Measurements from ENCODE around the gene WASHC4. TPM values are rescaled to one million over a fixed set of nuclear protein-coding genes. Genes with fewer than 3 reads are reported as not detected.
"Not testable (repeated sequence)": the region's sequence is repeated elsewhere in the genome, so short reads cannot be mapped to it uniquely, and the experiment has no call there.

The WASHC4 gene
- total RNA-seq, 1 experiment from 2014 or later = 42.9 TPM

DNA sequence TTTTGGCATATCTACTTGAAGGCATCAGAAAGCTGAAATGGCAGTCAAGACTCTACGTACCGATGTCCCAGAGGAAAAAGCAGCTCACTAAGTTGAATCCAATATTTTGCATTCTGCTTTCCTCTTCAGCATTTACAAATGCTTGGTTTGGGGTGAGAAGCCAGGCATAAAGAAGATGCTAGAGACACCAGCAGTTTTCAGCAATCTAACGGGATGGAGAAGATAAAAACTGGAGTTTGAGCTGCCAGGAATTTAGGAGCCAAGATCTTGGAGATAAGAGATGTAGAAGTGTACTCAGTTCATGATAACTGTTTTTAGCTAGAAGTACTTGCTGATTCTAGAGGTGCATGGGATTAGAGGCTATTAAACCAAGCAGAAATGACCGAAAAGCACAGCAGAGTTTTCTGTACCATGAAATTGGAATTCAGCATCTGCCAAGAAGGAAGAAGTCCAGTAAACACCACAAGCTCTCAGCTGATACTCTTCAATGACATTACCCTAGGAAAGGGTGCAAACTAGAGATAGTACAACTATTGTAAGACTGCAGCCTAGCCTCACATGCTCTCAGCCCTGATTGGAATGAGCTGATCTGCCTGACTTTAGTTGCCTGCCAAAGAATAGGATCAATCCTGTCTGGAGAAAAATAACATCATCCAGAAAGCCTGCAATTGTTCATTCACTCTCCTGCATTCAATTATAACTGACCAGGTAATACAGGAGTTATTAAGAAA, 15.9 kb upstream of the WASHC4 start:
- peak overlapping the region; percentile 58 for H3K4me3 Mint-ChIP-seq
- peaks cover 2% of the 10 kb centered on the region; the same call in 1 of the 2 replicates for H3K27me3 Mint-ChIP-seq (ENCODE audit: low read depth)
- H3K36me3 Mint-ChIP-seq = peaks cover 33% of the 10 kb centered on the region
- ATAC-seq (peak; percentile 12), DNase-seq (ENCODE audit: low spot score) (no peak)
- peaks cover 35% of the 10 kb centered on the region for H3K4me1 Mint-ChIP-seq
- peaks cover 33% of the 10 kb centered on the region for H3K9me3 Mint-ChIP-seq
- H3K27ac Mint-ChIP-seq = peak overlapping the region; percentile 100
- ChIA-PET POLR2A (interaction anchor here (1.1 to 2.3 kb wide), 4 partner anchors 8 to 18 kb away, joined by 4 to 14 read pairs (median 10); partner anchors contain the start of genes ALDH1L2 and WASHC4), CTCF (interaction anchor here (0.5 to 1.3 kb wide), 4 partner anchors 8 to 330 kb away, joined by 3 to 4 read pairs (median 3); partner anchors contain the start of gene SLC41A2)
- TF ChIP-seq PREB (CRISPR knock-in tag; IDR thresholded peaks at IDR 0.05; ENCODE audit: borderline replicate concordance) (no peak), GTF2I (CRISPR knock-in tag; conservative IDR thresholded peaks at IDR 0.05) (no peak), ZNF423 (CRISPR knock-in tag; IDR thresholded peaks at IDR 0.05) (no peak), CREM (CRISPR knock-in tag; IDR thresholded peaks at IDR 0.05) (no peak), NR2C2 (CRISPR knock-in tag; IDR thresholded peaks at IDR 0.05) (no peak), PRDM15 (CRISPR knock-in tag; IDR thresholded peaks at IDR 0.05) (no peak), NFYB (CRISPR knock-in tag; conservative IDR thresholded peaks at IDR 0.05; ENCODE audit: low read depth) (no peak), CBFB (CRISPR knock-in tag; IDR thresholded peaks at IDR 0.05; ENCODE audit: low read depth) (no peak), KAT7 (CRISPR knock-in tag; IDR thresholded peaks at IDR 0.05; ENCODE audit: borderline replicate concordance) (no peak)
- TF ChIP-seq, protein P1, sequence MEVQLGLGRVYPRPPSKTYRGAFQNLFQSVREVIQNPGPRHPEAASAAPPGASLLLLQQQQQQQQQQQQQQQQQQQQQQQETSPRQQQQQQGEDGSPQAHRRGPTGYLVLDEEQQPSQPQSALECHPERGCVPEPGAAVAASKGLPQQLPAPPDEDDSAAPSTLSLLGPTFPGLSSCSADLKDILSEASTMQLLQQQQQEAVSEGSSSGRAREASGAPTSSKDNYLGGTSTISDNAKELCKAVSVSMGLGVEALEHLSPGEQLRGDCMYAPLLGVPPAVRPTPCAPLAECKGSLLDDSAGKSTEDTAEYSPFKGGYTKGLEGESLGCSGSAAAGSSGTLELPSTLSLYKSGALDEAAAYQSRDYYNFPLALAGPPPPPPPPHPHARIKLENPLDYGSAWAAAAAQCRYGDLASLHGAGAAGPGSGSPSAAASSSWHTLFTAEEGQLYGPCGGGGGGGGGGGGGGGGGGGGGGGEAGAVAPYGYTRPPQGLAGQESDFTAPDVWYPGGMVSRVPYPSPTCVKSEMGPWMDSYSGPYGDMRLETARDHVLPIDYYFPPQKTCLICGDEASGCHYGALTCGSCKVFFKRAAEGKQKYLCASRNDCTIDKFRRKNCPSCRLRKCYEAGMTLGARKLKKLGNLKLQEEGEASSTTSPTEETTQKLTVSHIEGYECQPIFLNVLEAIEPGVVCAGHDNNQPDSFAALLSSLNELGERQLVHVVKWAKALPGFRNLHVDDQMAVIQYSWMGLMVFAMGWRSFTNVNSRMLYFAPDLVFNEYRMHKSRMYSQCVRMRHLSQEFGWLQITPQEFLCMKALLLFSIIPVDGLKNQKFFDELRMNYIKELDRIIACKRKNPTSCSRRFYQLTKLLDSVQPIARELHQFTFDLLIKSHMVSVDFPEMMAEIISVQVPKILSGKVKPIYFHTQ (CRISPR knock-in tag; IDR thresholded peaks at IDR 0.05) = no peak
- TF ChIP-seq, protein P2, sequence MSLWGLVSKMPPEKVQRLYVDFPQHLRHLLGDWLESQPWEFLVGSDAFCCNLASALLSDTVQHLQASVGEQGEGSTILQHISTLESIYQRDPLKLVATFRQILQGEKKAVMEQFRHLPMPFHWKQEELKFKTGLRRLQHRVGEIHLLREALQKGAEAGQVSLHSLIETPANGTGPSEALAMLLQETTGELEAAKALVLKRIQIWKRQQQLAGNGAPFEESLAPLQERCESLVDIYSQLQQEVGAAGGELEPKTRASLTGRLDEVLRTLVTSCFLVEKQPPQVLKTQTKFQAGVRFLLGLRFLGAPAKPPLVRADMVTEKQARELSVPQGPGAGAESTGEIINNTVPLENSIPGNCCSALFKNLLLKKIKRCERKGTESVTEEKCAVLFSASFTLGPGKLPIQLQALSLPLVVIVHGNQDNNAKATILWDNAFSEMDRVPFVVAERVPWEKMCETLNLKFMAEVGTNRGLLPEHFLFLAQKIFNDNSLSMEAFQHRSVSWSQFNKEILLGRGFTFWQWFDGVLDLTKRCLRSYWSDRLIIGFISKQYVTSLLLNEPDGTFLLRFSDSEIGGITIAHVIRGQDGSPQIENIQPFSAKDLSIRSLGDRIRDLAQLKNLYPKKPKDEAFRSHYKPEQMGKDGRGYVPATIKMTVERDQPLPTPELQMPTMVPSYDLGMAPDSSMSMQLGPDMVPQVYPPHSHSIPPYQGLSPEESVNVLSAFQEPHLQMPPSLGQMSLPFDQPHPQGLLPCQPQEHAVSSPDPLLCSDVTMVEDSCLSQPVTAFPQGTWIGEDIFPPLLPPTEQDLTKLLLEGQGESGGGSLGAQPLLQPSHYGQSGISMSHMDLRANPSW (CRISPR knock-in tag; conservative IDR thresholded peaks at IDR 0.05; ENCODE audit: low read depth) = no peak

GRCh38 chr12:105092336-105092735, 15.2 kb upstream of the WASHC4 start:
- POLR2A ChIA-PET = interaction anchor here (1.1 to 2.3 kb wide), 4 partner anchors 9 to 17 kb away, joined by 4 to 14 read pairs (median 10); partner anchors contain the start of genes ALDH1L2 and WASHC4
- H3K4me3 Mint-ChIP-seq = peak overlapping the region; percentile 58
- peaks cover 2% of the 10 kb centered on the region; the same call in 1 of the 2 replicates for H3K27me3 Mint-ChIP-seq (ENCODE audit: low read depth)
- no peak for TF ChIP-seq MLX (CRISPR knock-in tag; IDR thresholded peaks at IDR 0.05)
- TF ChIP-seq MAX (CRISPR knock-in tag; IDR thresholded peaks at IDR 0.05) = peak; percentile 14; the same call in 1 of the 2 replicates
- peaks cover 35% of the 10 kb centered on the region for H3K4me1 Mint-ChIP-seq
- H3K27ac Mint-ChIP-seq = peak overlapping the region; percentile 100
- DNase-seq (ENCODE audit: low spot score) (peak; percentile 75), ATAC-seq (peak; percentile 93)
- CTCF ChIA-PET = interaction anchor here (1.1 to 1.3 kb wide), 3 partner anchors 9 to 134 kb away, joined by 3 to 4 read pairs (median 3); partner anchors contain the start of gene SLC41A2
- H3K9me3 Mint-ChIP-seq = peaks cover 35% of the 10 kb centered on the region
- H3K36me3 Mint-ChIP-seq = peaks cover 34% of the 10 kb centered on the region

DNA sequence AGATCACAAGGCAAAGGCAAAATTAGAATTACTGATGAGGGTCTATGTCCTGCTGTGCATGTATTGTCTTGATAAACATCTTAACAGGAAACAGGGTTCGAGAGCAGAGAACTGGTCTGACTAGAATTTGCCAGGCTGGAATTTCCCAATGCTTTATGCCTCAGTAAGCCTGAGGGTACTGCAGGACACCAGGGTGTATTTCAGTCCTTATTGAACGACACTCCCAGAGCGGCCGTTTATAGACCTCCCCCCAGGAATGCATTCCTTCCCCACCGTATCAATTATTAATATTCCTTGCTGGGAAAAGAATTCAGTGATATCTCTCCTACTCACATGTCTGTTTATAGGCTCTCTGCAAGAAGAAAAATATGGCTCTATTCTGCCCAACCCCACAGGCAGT, 12.2 kb upstream of the WASHC4 start:
- H3K4me3 Mint-ChIP-seq; DNase-seq (ENCODE audit: low spot score); CTCF ChIA-PET; POLR2A ChIA-PET; H3K27me3 Mint-ChIP-seq (ENCODE audit: low read depth); H3K27ac Mint-ChIP-seq; ATAC-seq: not testable (repeated sequence)
- Mint-ChIP-seq H3K9me3 (peaks cover 45% of the 10 kb centered on the region), H3K36me3 (peaks cover 45% of the 10 kb centered on the region), H3K4me1 (peaks cover 32% of the 10 kb centered on the region)
